Hepatocyte (in vitro differentiated cells): ENCODE data around the gene OR10P1. TPM values are rescaled to one million over a fixed set of nuclear protein-coding genes. Genes with fewer than 3 reads are reported as not detected.

Experiments
- DNase-seq: peaks from one replicate; pipeline ENCODE4 v3.0.0-alpha.2; 2016; ENCODE audit warnings: low spot score
- H2AFZ ChIP-seq: fragments of 200-600 bp; sonication (generic); 2 replicates; pipeline ENCODE4 v1.6.0; 2016; ENCODE audit warnings: antibody characterized with exemption, mild to moderate bottlenecking
- H3K27ac ChIP-seq: fragments of 200-600 bp; sonication (generic); 2 replicates; pipeline ENCODE4 v1.5.1; 2016; ENCODE audit warnings: mild to moderate bottlenecking
- H3K27me3 ChIP-seq: fragments of 200-600 bp; sonication (generic); 2 replicates; pipeline ENCODE4 v1.6.1; 2016
- H3K36me3 ChIP-seq: fragments of 200-600 bp; sonication (generic); replicated peaks from 2 replicates; pipeline ENCODE4 v1.5.1; 2016; ENCODE audit warnings: low read depth; ENCODE audit not compliant: insufficient read depth
- H3K4me1 ChIP-seq: fragments of 200-600 bp; sonication (generic); 2 replicates; pipeline ENCODE4 v1.5.1; 2016; ENCODE audit warnings: mild to moderate bottlenecking, moderate library complexity; ENCODE audit not compliant: insufficient read depth
- H3K4me2 ChIP-seq: fragments of 200-600 bp; sonication (generic); 2 replicates; pipeline ENCODE4 v1.6.0; 2016
- H3K4me3 ChIP-seq: fragments of 200-600 bp; sonication (generic); 2 replicates; pipeline ENCODE4 v1.5.1; 2016; ENCODE audit warnings: mild to moderate bottlenecking
- H3K79me2 ChIP-seq: fragments of 200-600 bp; sonication (generic); 2 replicates; pipeline ENCODE4 v1.6.0; 2017; ENCODE audit warnings: mild to moderate bottlenecking
- H3K9me2 ChIP-seq: fragments of 200-600 bp; sonication (generic); replicated peaks from 2 replicates; pipeline ENCODE4 v1.6.0; 2017; ENCODE audit warnings: mild to moderate bottlenecking; ENCODE audit not compliant: insufficient read depth
- H3K9me3 ChIP-seq: fragments of 200-600 bp; sonication (generic); 2 replicates; pipeline ENCODE4 v1.5.1; 2016; ENCODE audit warnings: low read depth, mild to moderate bottlenecking
- H4K20me1 ChIP-seq: fragments of 200-600 bp; sonication (generic); 2 replicates; pipeline ENCODE4 v1.6.0; 2016; ENCODE audit warnings: mild to moderate bottlenecking; ENCODE audit not compliant: insufficient read depth, poor library complexity, severe bottlenecking
- CTCF ChIP-seq: fragments of 200-600 bp; sonication (generic); IDR thresholded peaks from 2 replicates; pipeline ENCODE4 v1.5.1; 2016; ENCODE audit warnings: antibody characterized with exemption, mild to moderate bottlenecking; ENCODE audit not compliant: poor library complexity
- EZH2 ChIP-seq: fragments of 200-600 bp; sonication (generic); IDR thresholded peaks from 2 replicates; pipeline ENCODE4 v1.6.1; 2016; ENCODE audit warnings: antibody characterized with exemption, mild to moderate bottlenecking, borderline replicate concordance
- EZH2phosphoT487 ChIP-seq: fragments of 200-600 bp; sonication (generic); IDR thresholded peaks from one replicate; pipeline ENCODE4 v1.6.1; 2018; ENCODE audit warnings: antibody characterized with exemption, mild to moderate bottlenecking, low read depth, moderate library complexity; ENCODE audit not compliant: unreplicated experiment, severe bottlenecking
- WGBS: methylation state at CpG from one replicate; pipeline ENCODE4 v1.1.6; 2016; ENCODE audit warnings: low lambda C conversion rate; ENCODE audit errors: missing lambda C conversion rate; 5-methylcytosine and 5-hydroxymethylcytosine counted together
- polyA plus RNA-seq: library from polyadenylated mRNA; unstranded; fragments of >200 nt; fragmentation: Nextera tagmentation; extraction: Ambion mirVana; gene quantifications from 2 replicates; pipeline ENCODE4 v1.2.1, GENCODE V29; 2016
- total RNA-seq: library from RNA; depleted of rRNA; stranded (reverse); fragments of >200 nt; gene quantifications from 2 replicates; pipeline ENCODE4 v1.2.3, GENCODE V29; 2014

Gene OR10P1
- total and polyA plus RNA-seq, 2 experiments from 2014 or later: not detected

GRCh38 chr12:55675666-55676065, 39.0 kb downstream of the OR10P1 start:
- H3K9me2 ChIP-seq: no peaks in the 10 kb centered on the region
- H3K27ac ChIP-seq: no peak overlapping the region
- H3K79me2 ChIP-seq: no peaks in the 10 kb centered on the region
- 80% methylated on average over 8 of the region's 8 CpGs for WGBS
- H3K27me3 ChIP-seq: no peaks in the 10 kb centered on the region
- H3K4me1 ChIP-seq: peaks cover 3% of the 10 kb centered on the region
- H4K20me1 ChIP-seq: no peaks in the 10 kb centered on the region
- no peak for DNase-seq
- no peaks in the 10 kb centered on the region for H3K36me3 ChIP-seq
- no peak overlapping the region for H3K4me3 ChIP-seq
- H3K9me3 ChIP-seq: no peaks in the 10 kb centered on the region
- no peak for TF ChIP-seq CTCF
- no peak for TF ChIP-seq EZH2phosphoT487
- no peak for TF ChIP-seq EZH2
- H3K4me2 ChIP-seq: no peak overlapping the region
- no peak overlapping the region for H2AFZ ChIP-seq

GRCh38 chr12:55676707-55677106, 40.0 kb downstream of the OR10P1 start:
- no peaks in the 10 kb centered on the region for H3K27me3 ChIP-seq
- no peak overlapping the region for H3K4me3 ChIP-seq
- no peaks in the 10 kb centered on the region for H3K9me2 ChIP-seq
- no peak overlapping the region for H3K4me2 ChIP-seq
- H2AFZ ChIP-seq: no peak overlapping the region
- H3K79me2 ChIP-seq: no peaks in the 10 kb centered on the region
- no peak for DNase-seq
- H3K36me3 ChIP-seq: no peaks in the 10 kb centered on the region
- no peaks in the 10 kb centered on the region for H3K9me3 ChIP-seq
- peaks cover under 1% of the 10 kb centered on the region for H3K4me1 ChIP-seq
- no peak overlapping the region for H3K27ac ChIP-seq
- H4K20me1 ChIP-seq: no peaks in the 10 kb centered on the region
- TF ChIP-seq CTCF (no peak), EZH2phosphoT487 (no peak), EZH2 (no peak)
- 88% methylated on average over 6 of the region's 6 CpGs for WGBS

GRCh38 chr12:55679691-55680090, 43.0 kb downstream of the OR10P1 start:
- no peak overlapping the region for H3K4me2 ChIP-seq

More at GRCh38 chr12:55679691-55680090, 43.0 kb downstream of the OR10P1 start:
- no peak for TF ChIP-seq EZH2phosphoT487
- no peak for TF ChIP-seq EZH2
- no peak for TF ChIP-seq CTCF
- no peak overlapping the region for H3K4me3 ChIP-seq
- H3K4me1 ChIP-seq: no peaks in the 10 kb centered on the region
- no peaks in the 10 kb centered on the region for H3K36me3 ChIP-seq
- H4K20me1 ChIP-seq: no peaks in the 10 kb centered on the region
- no peak for DNase-seq
- H3K79me2 ChIP-seq: peaks cover 12% of the 10 kb centered on the region
- no peaks in the 10 kb centered on the region for H3K9me2 ChIP-seq
- no peaks in the 10 kb centered on the region for H3K9me3 ChIP-seq
- H2AFZ ChIP-seq: no peak overlapping the region
- H3K27ac ChIP-seq: no peak overlapping the region
- H3K27me3 ChIP-seq: no peaks in the 10 kb centered on the region
- 94% methylated on average over 5 of the region's 5 CpGs for WGBS
